Esophagus muscularis mucosa (tissue), 3 donors: ENCODE results near the gene FAM131C.

Experiments
- POLR2A ChIP-seq: fragments of 450-650 bp; IDR thresholded peaks from one replicate; pipeline ENCODE4 v1.6.1; 2017; ENCODE audit warnings: antibody characterized with exemption, moderate library complexity, mild to moderate bottlenecking, low read depth
- POLR2AphosphoS5 ChIP-seq, 2 donors: sonication (generic); formaldehyde crosslinking; IDR thresholded peaks; one replicate each; pipeline ENCODE4 v1.6.1; 2017; ENCODE audit warnings: antibody characterized with exemption in 2 of 2
- TF ChIP-seq, protein P1 (sequence below), 3 experiments: fragments of 200-600 bp in 2 of 3; fragments of 450-650 bp in 1 of 3; sonication (generic) in 2 of 3; IDR thresholded peaks; one replicate each; pipeline ENCODE4 v1.5.1; 2017 to 2019; ENCODE audit warnings: antibody characterized with exemption in 3 of 3, mild to moderate bottlenecking in 2 of 3, moderate library complexity in 1 of 3

- TF ChIP-seq POLR2A, result no peak
- TF ChIP-seq, protein P1, sequence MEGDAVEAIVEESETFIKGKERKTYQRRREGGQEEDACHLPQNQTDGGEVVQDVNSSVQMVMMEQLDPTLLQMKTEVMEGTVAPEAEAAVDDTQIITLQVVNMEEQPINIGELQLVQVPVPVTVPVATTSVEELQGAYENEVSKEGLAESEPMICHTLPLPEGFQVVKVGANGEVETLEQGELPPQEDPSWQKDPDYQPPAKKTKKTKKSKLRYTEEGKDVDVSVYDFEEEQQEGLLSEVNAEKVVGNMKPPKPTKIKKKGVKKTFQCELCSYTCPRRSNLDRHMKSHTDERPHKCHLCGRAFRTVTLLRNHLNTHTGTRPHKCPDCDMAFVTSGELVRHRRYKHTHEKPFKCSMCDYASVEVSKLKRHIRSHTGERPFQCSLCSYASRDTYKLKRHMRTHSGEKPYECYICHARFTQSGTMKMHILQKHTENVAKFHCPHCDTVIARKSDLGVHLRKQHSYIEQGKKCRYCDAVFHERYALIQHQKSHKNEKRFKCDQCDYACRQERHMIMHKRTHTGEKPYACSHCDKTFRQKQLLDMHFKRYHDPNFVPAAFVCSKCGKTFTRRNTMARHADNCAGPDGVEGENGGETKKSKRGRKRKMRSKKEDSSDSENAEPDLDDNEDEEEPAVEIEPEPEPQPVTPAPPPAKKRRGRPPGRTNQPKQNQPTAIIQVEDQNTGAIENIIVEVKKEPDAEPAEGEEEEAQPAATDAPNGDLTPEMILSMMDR (IDR thresholded peaks at IDR 0.05), result no peak
- no peak for TF ChIP-seq POLR2AphosphoS5 (IDR thresholded peaks at IDR 0.05)
These were observed 1.8 kb downstream of the FAM131C start for GRCh38 chr1:16071614-16072013.
